Measurements from ENCODE around the gene CASZ1. TPM values are rescaled to one million over a fixed set of nuclear protein-coding genes. Genes with fewer than 3 reads are reported as not detected.

Gene CASZ1
- total RNA-seq, 1 donor from 2014 or later, result 3.4 TPM

- H3K4me3 ChIP-seq, result no peak overlapping the region
- no peak overlapping the region for H2AFZ ChIP-seq (replicated peaks)
- H3K4me2 ChIP-seq, result no peak overlapping the region
- no peaks in the 10 kb centered on the region for H3K36me3 ChIP-seq
- Mint-ChIP-seq H3K27me3 (ENCODE audit: insufficient read depth, low read depth) (peaks cover 2% of the 10 kb centered on the region), H3K36me3 (peaks cover 2% of the 10 kb centered on the region), H3K9me3 (no peaks in the 10 kb centered on the region), H3K4me1 (peaks cover 34% of the 10 kb centered on the region), H3K27ac (no peak overlapping the region), H3K4me3 (no peak overlapping the region)
- no peak for DNase-seq (ENCODE audit: low spot score)
- H3K9ac ChIP-seq, result no peak overlapping the region
- H4K20me1 ChIP-seq (ENCODE audit: low read depth), result peaks cover 18% of the 10 kb centered on the region
- H3K9me3 ChIP-seq (ENCODE audit: low read depth), result no peaks in the 10 kb centered on the region
- peaks cover 32% of the 10 kb centered on the region for H3K79me2 ChIP-seq (ENCODE audit: low read depth)
- H3F3A ChIP-seq (ENCODE audit: low read depth), result peaks cover 26% of the 10 kb centered on the region
- TF ChIP-seq CTCF (IDR thresholded peaks at IDR 0.05) (no peak), EZH2phosphoT487 (IDR thresholded peaks at IDR 0.05) (no peak), EZH2 (IDR thresholded peaks at IDR 0.05) (no peak)
- H3K27me3 ChIP-seq, result no peaks in the 10 kb centered on the region
- peaks cover 56% of the 10 kb centered on the region for H3K4me1 ChIP-seq
- no peak overlapping the region for H3K27ac ChIP-seq
Measured at GRCh38 chr1:10778640-10779039, 17.8 kb downstream of the CASZ1 start.

- DNase-seq (ENCODE audit: low spot score), result no peak
- Mint-ChIP-seq H3K27ac (no peak overlapping the region), H3K9me3 (no peaks in the 10 kb centered on the region), H3K4me1 (peaks cover 30% of the 10 kb centered on the region), H3K36me3 (peaks cover 2% of the 10 kb centered on the region), H3K27me3 (ENCODE audit: insufficient read depth, low read depth) (peaks cover 2% of the 10 kb centered on the region), H3K4me3 (no peak overlapping the region)
- Histone ChIP-seq H3K27me3 (no peaks in the 10 kb centered on the region), H3K9ac (no peak overlapping the region), H3K4me3 (no peak overlapping the region), H3K27ac (no peak overlapping the region), H2AFZ (replicated peaks) (no peak overlapping the region), H4K20me1 (ENCODE audit: low read depth) (peaks cover 13% of the 10 kb centered on the region), H3K4me2 (no peak overlapping the region), H3K36me3 (no peaks in the 10 kb centered on the region), H3K4me1 (peaks cover 52% of the 10 kb centered on the region), H3K9me3 (ENCODE audit: low read depth) (no peaks in the 10 kb centered on the region), H3F3A (ENCODE audit: low read depth) (peaks cover 20% of the 10 kb centered on the region), H3K79me2 (ENCODE audit: low read depth) (peaks cover 32% of the 10 kb centered on the region)
- TF ChIP-seq EZH2 (IDR thresholded peaks at IDR 0.05), result no peak
- TF ChIP-seq CTCF (IDR thresholded peaks at IDR 0.05), result no peak
- TF ChIP-seq EZH2phosphoT487 (IDR thresholded peaks at IDR 0.05), result no peak
Measured at GRCh38 chr1:10777749-10778574, 18.5 kb downstream of the CASZ1 start.

GRCh38 chr1:10776190-10776905 is 20.1 kb downstream of the CASZ1 start:
- H3K4me1 ChIP-seq, result peaks cover 41% of the 10 kb centered on the region
- no peak overlapping the region for H3K27ac ChIP-seq
- no peaks in the 10 kb centered on the region for H3K36me3 ChIP-seq
- peaks cover 28% of the 10 kb centered on the region for H3K4me1 Mint-ChIP-seq
- H3K9me3 ChIP-seq (ENCODE audit: low read depth), result no peaks in the 10 kb centered on the region
- H2AFZ ChIP-seq (replicated peaks), result no peak overlapping the region
- H3K4me3 ChIP-seq, result no peak overlapping the region
- TF ChIP-seq EZH2phosphoT487 (IDR thresholded peaks at IDR 0.05) (no peak), CTCF (IDR thresholded peaks at IDR 0.05) (no peak), EZH2 (IDR thresholded peaks at IDR 0.05) (no peak)
- peaks cover 8% of the 10 kb centered on the region for H3F3A ChIP-seq (ENCODE audit: low read depth)
- H3K9ac ChIP-seq, result no peak overlapping the region
- peaks cover 15% of the 10 kb centered on the region for H4K20me1 ChIP-seq (ENCODE audit: low read depth)
- H3K9me3 Mint-ChIP-seq, result no peaks in the 10 kb centered on the region
- no peaks in the 10 kb centered on the region for H3K27me3 ChIP-seq
- peaks cover 2% of the 10 kb centered on the region for H3K27me3 Mint-ChIP-seq (ENCODE audit: insufficient read depth, low read depth)
- H3K27ac Mint-ChIP-seq, result peak overlapping the region; percentile 12
- H3K4me2 ChIP-seq, result no peak overlapping the region
- DNase-seq (ENCODE audit: low spot score), result no peak
- no peak overlapping the region for H3K4me3 Mint-ChIP-seq
- H3K79me2 ChIP-seq (ENCODE audit: low read depth), result peaks cover 24% of the 10 kb centered on the region
- H3K36me3 Mint-ChIP-seq, result peaks cover 2% of the 10 kb centered on the region

All from neural progenitor cell (in vitro differentiated cells).